Kidney tubule cell (primary cell): ENCODE results near the gene IQCF6.
"Not testable (repeated sequence)": the region's sequence is repeated elsewhere in the genome, so short reads cannot be mapped to it uniquely, and the experiment has no call there.

Experiments used
- DNase-seq: peaks from one replicate; pipeline ENCODE4 v3.0.0-alpha.2; 2018; ENCODE audit warnings: low spot score

Gene IQCF6

GRCh38 chr3:51779137-51779536, at the start of gene IQCF6:
Gene IQCF6 (minus strand): TSS chr3:51779237. CDS start chr3:51779224, 13 bp downstream.
- DNase-seq, result no peak

- DNase-seq, result no peak
Measured at GRCh38 chr3:51828297-51828696, 49.3 kb upstream of the IQCF6 start.

- DNase-seq, result no peak
Measured at GRCh38 chr3:51819709-51820406, 40.8 kb upstream of the IQCF6 start.

DNA sequence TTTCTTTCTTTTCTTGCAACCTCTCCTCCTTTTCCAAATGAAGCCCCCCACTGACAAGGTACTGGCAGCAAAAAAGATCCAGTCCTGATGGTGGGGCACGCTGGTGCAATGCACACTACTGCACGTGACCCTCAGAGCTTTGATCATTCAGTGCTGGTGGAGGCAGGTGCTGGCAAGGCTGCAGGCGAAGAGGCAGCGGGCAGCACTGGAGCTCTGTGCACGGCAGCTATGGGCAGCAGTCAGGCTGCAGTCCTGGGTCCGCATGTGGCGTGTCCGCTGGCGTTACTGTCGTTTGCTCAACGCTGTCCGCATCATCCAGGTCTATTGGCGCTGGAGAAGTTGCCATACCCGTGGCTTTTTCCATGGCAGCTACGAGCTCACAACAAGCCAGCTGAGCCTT, 40.1 kb upstream of the IQCF6 start:
- no peak for DNase-seq

GRCh38 chr3:51817375-51817774, 38.3 kb upstream of the IQCF6 start:
- DNase-seq, result no peak

DNA sequence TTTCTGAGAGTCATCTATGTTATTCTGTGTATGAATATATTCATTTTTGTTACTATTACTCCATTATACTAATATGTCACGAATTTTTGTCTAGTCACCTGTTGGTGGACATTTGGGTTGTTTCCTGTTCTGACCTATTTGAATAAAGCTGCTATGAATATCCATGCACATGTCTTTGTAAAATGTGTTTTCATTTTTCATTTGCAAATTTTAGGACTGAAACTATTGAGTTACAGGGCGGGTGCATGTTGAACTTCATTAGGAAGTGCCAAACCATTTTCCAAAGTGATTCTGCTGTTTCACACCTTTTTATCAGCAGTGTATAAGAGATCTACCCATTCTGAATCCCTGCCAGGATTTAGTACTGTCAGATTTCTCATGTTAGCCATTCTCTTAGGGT, 37.7 kb upstream of the IQCF6 start:
- no peak for DNase-seq

GRCh38 chr3:51815614-51816013, 36.6 kb upstream of the IQCF6 start:
- no peak for DNase-seq

DNA sequence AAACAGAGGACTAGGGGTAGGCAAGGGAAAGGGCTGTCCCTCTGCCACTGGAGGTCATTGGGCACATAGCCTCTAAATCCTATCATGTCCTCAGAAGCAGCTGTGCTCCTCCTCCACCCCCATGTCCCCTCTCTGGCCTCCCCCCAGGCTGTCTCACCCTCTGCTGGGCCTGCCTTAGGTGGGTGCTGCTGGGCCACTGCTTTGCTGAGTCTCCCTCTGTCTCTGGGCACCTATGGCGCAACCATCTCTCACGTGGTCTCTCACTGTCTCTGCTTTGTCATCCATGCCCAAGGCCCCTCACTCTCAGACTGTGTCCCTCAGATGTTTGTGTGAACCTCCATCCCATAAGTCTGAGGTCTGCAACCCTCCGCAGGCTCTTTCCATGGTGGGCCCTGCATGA, 35.0 kb upstream of the IQCF6 start:
- no peak for DNase-seq

DNA sequence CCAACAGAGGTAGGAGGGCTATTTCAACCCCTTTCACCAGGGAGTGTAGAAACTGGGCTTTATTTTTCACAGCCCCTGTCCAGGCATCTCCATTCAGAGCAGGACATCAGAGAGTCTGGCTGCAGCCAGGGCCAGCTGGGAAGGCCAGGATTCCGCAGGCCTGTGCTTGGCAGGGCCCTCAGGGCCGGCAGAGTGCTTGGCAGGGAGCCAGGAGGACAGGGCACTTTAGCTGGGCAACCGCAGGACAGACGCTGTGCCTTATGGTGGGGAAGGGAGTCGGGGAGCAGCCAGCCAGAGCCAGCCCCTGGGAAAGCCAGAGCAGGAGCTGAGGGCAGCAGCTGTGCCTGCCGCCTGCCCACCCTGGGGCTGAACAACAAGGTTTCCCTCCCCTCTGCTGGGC, 34.5 kb upstream of the IQCF6 start:
- DNase-seq, result peak; percentile 14

DNA sequence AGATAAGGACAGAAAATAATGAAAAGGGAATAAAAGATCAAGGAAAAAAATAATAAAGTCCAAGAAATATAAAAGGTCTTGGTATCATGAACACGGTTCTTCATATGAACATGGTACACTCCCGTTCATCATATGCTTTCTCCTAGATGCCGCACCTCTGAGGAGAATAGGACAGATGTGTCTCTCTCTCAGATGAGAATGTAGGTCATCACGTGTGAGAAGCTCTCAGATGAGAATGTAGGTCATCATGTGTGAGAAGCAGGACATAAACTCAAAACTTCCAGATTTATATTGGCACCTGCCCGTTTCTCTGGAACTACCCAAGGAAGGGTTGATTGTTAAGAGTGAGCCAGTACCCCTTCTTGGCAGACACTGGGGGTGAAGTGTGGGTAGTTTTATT, 29.9 kb upstream of the IQCF6 start:
- no peak for DNase-seq

DNA sequence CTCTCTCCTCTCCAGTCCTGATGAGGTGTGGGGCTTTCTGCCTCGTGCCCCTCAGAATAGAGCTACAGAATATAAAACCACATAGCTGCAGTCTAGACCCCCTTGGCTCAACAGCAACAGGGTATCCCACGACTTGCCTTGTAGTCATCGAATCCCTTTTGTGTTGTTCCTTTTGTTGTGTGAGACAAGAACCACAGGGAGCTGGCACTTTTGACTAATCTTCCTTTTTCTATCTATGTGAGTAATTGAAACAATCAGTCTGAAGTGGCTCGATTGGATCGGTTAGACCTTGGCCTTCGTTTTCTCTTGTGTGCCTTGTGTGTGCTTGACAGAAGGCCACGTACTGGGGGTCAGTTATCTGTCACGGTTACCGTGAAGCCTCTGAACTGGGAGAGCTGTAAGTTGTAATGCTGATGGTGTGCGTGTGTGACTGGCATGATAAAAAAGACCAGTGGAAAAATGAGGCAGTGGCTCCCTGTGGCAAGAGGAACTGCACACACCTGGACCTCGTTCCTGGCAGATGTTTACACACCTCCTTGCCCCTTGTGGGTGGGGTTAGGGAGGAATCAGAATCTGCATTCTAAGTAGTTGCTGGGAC, 23.2 kb upstream of the IQCF6 start:
- no peak for DNase-seq

DNA sequence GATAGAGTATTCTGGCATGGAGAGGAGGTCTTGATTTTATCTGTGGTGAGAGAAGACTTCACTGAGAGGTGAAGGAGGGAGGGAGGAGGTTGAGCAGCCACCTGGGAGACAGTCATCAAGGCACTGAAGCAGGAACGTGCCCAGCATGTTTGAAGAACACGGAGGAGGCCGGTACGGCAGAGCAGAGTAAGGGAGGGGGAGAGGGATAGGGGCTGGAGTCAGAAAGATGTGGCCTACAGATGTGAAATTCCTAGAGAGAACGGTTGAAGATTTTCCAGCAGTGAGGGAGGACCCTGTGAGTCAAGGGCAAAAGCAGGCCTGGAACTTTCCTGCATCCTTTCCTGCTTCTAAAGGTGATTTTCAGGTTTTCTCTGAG, 21.7 kb upstream of the IQCF6 start:
- no peak for DNase-seq

DNA sequence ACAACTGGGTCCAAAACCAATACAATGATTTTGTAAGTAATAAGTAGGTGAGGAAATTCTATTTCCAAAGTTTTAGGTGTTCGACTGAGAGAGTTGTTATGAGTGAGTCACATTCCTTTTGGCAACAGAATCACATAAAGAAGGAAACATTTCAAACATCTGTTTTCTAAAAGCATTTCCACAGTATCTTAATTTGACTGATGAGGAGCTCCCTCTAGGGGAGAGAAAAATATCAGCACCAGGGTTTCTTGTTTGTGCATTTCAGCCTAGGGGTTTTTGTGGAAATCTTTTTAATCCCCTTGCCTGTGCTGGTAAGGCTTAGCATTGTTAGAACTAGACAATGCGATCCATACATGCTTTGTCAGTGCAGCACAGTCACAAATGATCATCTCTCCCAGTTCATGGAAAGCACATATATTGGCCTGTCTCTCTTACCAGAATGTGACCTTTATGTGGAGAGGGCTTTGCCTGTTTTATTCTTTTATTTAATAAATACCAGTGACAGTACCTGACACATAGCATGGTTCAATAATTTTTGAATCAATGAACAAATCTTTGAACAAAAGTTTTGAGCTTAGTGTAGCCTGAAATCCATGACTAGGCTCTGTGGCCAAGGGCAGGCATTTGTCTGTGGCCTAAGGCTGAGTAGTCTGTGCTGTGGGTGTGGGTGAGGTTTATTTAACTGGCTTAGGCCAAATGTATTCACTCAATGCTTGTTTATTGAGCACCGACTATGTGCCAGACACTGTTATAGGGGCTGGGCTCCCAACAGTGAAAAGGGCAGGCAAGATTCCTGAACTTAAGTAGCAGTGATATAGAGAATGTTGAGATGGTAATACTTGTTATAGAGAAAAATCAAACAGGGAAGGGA, 21.1 kb upstream of the IQCF6 start:
- DNase-seq, result peak; percentile 68

DNA sequence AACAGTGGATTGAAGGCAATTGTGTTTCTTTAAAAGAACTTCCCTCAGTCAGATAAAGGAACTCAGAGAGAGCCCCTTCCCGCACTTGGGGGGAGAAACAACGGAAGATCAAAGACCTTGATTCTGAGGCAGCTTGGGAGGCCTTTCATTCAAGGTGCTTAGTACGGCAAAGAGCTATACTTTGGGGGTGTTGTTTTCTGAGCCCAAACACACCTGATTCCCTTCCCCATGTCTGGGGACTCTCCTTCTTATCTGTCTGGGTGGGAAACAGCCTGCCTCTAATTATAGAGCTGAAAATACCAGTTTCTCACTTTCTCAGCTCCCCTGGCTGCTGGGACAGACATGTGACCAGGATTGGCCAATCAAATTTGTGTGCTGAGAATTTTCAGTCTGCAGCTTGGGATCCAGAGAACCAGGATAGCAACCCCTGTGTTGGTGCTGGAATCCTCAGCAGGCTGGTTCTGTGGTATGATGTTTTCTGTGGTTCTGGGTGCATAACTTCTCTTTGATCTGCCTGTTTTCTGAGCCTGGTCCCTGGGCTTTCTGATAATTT, 19.4 kb upstream of the IQCF6 start:
- no peak for DNase-seq

DNA sequence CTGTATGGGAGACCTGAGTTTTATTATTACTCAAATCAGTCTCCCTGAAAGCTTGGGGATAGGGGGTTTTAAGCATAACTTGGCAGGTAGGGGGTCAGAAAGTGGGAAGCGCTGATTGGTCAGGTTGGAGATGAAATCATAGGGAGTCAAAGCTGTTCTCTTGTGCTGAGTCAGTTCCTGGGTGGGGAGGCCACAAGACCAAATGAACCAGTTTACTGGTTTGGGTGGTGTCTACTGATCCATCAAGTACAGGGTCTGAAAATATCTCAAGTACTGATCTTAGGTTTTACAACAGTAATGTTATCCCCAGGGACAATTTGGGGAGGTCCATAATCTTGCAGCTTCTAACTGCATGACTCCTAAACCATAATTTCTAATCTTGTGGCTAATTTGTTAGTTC, 17.8 kb upstream of the IQCF6 start:
- DNase-seq, result no peak

DNA sequence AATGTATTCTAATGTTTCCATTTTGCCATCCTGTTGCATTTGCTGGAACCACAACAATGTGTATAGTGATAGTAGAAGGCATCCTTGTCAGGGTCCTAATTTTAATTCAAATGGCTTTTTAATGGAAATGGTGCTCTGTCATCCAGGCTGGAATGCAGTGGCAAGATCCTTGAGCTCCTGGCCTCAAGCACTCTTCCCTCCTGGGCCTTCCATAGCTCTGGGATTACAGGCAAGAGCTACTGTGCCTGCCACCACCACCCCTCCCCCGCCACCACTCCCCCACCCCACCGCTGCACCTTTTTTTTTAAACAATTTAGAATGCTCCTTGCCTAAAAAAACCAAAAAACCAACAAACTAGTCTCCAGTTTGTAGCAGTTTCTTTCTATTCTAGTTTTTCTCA, 15.2 kb upstream of the IQCF6 start:
- DNase-seq, result no peak

DNA sequence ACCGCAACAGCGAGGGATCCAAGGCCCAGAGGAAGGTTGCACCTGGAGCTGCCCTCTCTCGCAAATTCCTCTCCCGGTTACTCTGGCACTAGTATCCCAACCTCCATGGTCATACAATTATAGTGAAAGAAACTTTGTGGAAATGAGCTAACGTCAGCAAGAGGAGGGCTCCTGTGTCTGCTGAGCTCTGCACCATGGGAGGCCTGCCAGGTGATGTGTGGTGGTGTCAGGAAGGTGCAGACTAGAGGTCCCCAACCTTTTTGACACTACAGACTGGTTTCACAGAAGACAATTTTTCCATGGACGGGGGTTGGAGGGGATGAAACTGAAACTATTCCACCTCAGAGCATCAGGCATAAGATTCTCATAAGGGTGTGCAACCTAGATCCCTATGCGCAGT, 13.2 kb upstream of the IQCF6 start:
- no peak for DNase-seq

GRCh38 chr3:51789437-51789836, 10.4 kb upstream of the IQCF6 start:
- DNase-seq, result no peak

DNA sequence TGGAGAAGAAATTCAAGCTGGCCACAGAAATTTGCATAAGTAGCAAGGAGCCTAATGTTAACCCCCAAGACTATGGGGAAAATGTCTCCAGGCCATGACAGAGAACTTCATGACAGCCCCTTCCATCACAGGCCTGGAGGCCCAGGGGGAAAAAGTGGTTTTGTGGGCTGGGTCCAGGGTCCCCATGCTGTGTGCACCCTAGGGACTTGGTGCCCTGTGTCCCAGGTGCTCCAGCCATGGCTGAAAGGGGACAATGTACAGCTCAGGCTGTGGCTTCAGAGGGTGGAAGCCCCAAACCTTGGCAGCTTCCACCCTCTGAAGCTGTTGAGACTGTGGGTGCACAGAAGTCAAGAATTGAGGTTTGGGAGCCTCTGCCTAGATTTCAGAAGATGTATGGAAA, 8.5 kb upstream of the IQCF6 start:
- not testable (repeated sequence) for DNase-seq

- no peak for DNase-seq
Measured at GRCh38 chr3:51786267-51786666, 7.2 kb upstream of the IQCF6 start.

DNA sequence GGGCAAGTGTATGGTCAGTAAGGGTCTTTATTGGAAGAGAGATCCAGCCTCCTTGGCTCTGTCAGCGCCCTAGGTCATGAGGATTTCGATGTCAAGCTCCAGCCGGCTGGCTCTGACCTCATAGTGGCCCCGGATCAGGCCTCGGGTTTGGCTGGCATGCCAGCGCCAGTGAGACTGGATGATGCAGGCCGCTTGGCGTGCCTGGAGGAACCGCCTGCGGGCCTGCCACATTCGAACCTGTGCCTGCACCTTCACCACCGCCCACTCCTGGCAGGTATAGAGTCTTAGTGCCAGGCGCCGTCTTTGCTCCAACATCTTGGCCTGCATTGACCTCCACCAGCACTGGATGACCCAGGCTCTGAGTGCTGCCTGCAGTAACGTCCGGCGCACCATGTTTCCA, 483 bp downstream of the IQCF6 start:
- no peak for DNase-seq

GRCh38 chr3:51777985-51778384, 1.1 kb downstream of the IQCF6 start:
- DNase-seq, result peak; percentile 8

DNA sequence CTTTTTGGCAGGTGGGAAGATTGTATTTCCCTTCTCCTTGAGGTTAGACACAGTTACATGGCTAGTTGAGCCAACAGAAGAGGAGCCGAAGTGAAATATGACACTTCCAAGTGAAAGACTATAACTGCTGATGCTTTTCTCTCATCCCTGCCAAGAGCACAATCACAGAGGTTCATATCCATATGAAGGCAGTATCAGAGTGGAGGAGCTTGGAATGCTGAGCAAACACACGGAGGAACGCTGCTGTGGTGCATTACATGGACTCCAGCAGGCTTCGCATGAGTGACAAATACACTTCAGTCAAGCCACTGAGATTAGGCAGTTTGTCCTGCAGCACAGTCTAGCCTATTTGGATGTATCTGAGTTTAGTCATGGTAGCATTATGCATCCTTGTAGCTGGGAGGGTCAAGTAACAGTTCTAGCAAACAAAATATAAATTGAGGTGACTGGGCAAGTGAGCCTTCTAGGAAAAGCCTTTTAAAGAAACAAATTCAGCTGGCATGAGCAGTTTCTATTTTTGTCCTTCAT, 5.4 kb downstream of the IQCF6 start:
- no peak for DNase-seq
